CD8-positive, alpha-beta memory T cell (primary cell): ENCODE data around the gene CDC37. TPM values are rescaled to one million over a fixed set of nuclear protein-coding genes. Genes with fewer than 3 reads are reported as not detected.
"Not testable (repeated sequence)": the region's sequence is repeated elsewhere in the genome, so short reads cannot be mapped to it uniquely, and the experiment has no call there.

Source experiments
- CTCF ChIA-PET: fragments of 350-600 bp; sonication (Branson Sonifier 250); formaldehyde crosslinking; loops from one replicate; lab custom pipeline; 2021; ENCODE audit warnings: antibody characterized with exemption; lab: Charles Lee
- POLR2A ChIA-PET: fragments of 350-600 bp; sonication (Branson Sonifier 250); formaldehyde crosslinking; loops from one replicate; lab custom pipeline; 2021; ENCODE audit warnings: antibody characterized with exemption; lab: Charles Lee
- DNase-seq, 5 donors: peaks; one replicate each; pipeline versions ENCODE4 v3.0.0 to v3.0.0-alpha.2; 2020 to 2022; ENCODE audit warnings: mixed read lengths in 1 of 5
- H3K27ac ChIP-seq: one replicate; pipeline ENCODE4 v1.7.0; 2013; ENCODE audit warnings: low read depth, mild to moderate bottlenecking, low read length, moderate library complexity
- H3K27me3 ChIP-seq: 2 replicates; pipeline ENCODE4 v1.7.0; 2013; ENCODE audit warnings: low read length, mild to moderate bottlenecking; ENCODE audit not compliant: insufficient read depth, poor library complexity, severe bottlenecking
- H3K36me3 ChIP-seq: 2 replicates; pipeline ENCODE4 v1.7.0; 2013; ENCODE audit warnings: mild to moderate bottlenecking, low read length, moderate library complexity; ENCODE audit not compliant: insufficient read depth
- H3K4me1 ChIP-seq: 2 replicates; pipeline ENCODE4 v1.7.0; 2013; ENCODE audit warnings: mild to moderate bottlenecking, low read length, moderate library complexity; ENCODE audit not compliant: insufficient read depth
- H3K4me3 ChIP-seq: 2 replicates; pipeline ENCODE4 v1.7.0; 2013; ENCODE audit warnings: mild to moderate bottlenecking, low read length
- H3K9me3 ChIP-seq: 2 replicates; pipeline ENCODE4 v1.7.0; 2013; ENCODE audit warnings: mild to moderate bottlenecking, low read length
- H3K27ac Mint-ChIP-seq, 8 donors: one replicate each; pipeline ENCODE4 v1.8.0; 2020 to 2021; ENCODE audit warnings: mixed read lengths in 8 of 8, mild to moderate bottlenecking in 6 of 8, inconsistent platforms in 3 of 8, moderate library complexity in 3 of 8
- H3K27me3 Mint-ChIP-seq, 2 donors: one replicate each; pipeline ENCODE4 v1.8.0; 2020 to 2021; ENCODE audit warnings: mixed read lengths in 2 of 2, mild to moderate bottlenecking in 1 of 2, moderate library complexity in 1 of 2
- H3K36me3 Mint-ChIP-seq, 3 donors: one replicate each; pipeline ENCODE4 v1.8.0; 2020 to 2021; ENCODE audit warnings: mixed read lengths in 3 of 3, inconsistent platforms in 1 of 3, mild to moderate bottlenecking in 1 of 3
- H3K4me1 Mint-ChIP-seq, 3 donors: one replicate each; pipeline ENCODE4 v1.8.0; 2020 to 2021; ENCODE audit warnings: mixed read lengths in 3 of 3, inconsistent platforms in 1 of 3, mild to moderate bottlenecking in 1 of 3
- H3K4me3 Mint-ChIP-seq, 7 donors: one replicate each; pipeline ENCODE4 v1.8.0; 2020 to 2021; ENCODE audit warnings: mixed read lengths in 7 of 7, mild to moderate bottlenecking in 6 of 7, moderate library complexity in 4 of 7, inconsistent platforms in 2 of 7
- H3K9me3 Mint-ChIP-seq, 5 donors: one replicate each; pipeline ENCODE4 v1.8.0; 2020 to 2022; ENCODE audit warnings: mixed read lengths in 5 of 5, mild to moderate bottlenecking in 3 of 5, moderate library complexity in 2 of 5, inconsistent platforms in 1 of 5
- polyA plus RNA-seq: library from polyadenylated mRNA; unstranded; fragments of 300-500 nt; fragmentation: Illumina TruSeq; gene quantifications from one replicate; pipeline ENCODE4 v1.2.3, GENCODE V29; 2021
- total RNA-seq, 2 experiments: library from RNA; stranded (reverse); gene quantifications; one replicate each; pipeline ENCODE4 v1.2.3, GENCODE V29; 2021

The CDC37 gene
- total and polyA plus RNA-seq, 3 experiments from 2014 or later, result 100 to 277 (median 273) TPM

DNA sequence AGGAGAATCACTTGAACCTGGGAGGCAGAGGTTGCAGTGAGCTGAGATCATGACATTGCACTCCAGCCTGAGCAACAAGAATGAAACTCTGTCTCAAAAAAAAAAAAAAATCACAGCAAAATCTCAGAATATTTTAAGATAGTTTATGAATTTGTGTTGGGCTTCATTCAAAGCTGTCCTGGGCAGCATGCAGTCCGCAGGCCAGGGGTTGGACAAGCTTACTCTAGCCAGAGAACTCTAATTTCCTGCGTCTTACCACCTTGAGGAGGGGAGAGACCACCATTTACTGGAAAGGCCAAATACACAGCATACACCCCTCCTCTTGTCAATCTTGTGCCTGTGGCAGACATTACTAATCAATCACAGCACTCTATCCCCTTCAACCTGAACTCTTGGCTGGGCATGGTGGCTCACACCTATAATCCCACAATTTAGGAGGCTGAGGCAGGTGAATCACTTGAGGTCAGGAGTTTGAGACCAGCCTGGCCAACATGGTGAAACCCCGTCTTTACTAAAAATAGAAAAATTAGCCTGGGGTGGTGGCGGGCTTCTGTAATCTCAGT is 36.3 kb downstream of the CDC37 start:
- H3K27ac ChIP-seq, H3K27me3 Mint-ChIP-seq, DNase-seq, H3K9me3 ChIP-seq, H3K4me1 ChIP-seq, H3K4me3 Mint-ChIP-seq, POLR2A ChIA-PET, H3K27me3 ChIP-seq, H3K9me3 Mint-ChIP-seq, H3K4me1 Mint-ChIP-seq, H3K4me3 ChIP-seq: not testable (repeated sequence)
- peaks cover 5 to 82% (median 7%) of the 10 kb centered on the region in 3 donors for H3K36me3 Mint-ChIP-seq
- peaks cover 25% of the 10 kb centered on the region for H3K36me3 ChIP-seq
- H3K27ac Mint-ChIP-seq, result peak overlapping the region in 1 of 8 donors; percentile 61
- CTCF ChIA-PET, result interaction anchor here (1.3 kb wide), 1 partner anchor 21 kb away, joined by 3 read pairs; no protein-coding TSS in a partner anchor

DNA sequence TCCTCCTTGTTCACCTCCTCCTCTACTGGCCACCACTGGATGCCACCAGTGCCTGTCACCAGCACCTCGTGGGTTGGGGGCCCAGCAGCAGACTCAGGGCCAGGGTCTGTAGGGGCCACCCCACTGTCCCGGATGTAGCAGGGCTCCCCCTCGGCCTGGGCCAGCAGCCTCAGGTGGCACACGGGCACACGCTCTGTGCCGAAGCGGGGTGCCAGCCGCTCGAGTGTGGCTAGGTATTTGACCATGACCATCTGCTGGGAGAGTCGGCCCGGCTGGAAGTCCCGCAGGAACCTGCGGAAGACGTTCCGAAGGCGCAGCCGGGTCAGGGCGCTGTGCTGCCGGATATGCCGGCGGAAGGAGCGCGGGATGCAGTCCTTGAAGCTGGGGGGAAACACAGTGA is 37.8 kb downstream of the CDC37 start:
- no peak overlapping the region for H3K4me3 ChIP-seq
- no peak overlapping the region for H3K4me3 Mint-ChIP-seq
- H3K4me1 Mint-ChIP-seq, result peaks cover 1 to 7% (median 4%) of the 10 kb centered on the region in 3 donors
- no peaks in the 10 kb centered on the region for H3K9me3 ChIP-seq
- H3K27me3 Mint-ChIP-seq, result no peaks in the 10 kb centered on the region
- H3K36me3 Mint-ChIP-seq, result peaks cover 6 to 87% (median 9%) of the 10 kb centered on the region in 3 donors
- H3K4me1 ChIP-seq, result no peaks in the 10 kb centered on the region
- ChIA-PET POLR2A (no interaction called here), CTCF (no interaction called here)
- no peak overlapping the region for H3K27ac ChIP-seq
- H3K27me3 ChIP-seq, result no peaks in the 10 kb centered on the region
- no peaks in the 10 kb centered on the region for H3K9me3 Mint-ChIP-seq
- DNase-seq, result no peak
- H3K27ac Mint-ChIP-seq, result no peak overlapping the region
- peaks cover 28% of the 10 kb centered on the region for H3K36me3 ChIP-seq

DNA sequence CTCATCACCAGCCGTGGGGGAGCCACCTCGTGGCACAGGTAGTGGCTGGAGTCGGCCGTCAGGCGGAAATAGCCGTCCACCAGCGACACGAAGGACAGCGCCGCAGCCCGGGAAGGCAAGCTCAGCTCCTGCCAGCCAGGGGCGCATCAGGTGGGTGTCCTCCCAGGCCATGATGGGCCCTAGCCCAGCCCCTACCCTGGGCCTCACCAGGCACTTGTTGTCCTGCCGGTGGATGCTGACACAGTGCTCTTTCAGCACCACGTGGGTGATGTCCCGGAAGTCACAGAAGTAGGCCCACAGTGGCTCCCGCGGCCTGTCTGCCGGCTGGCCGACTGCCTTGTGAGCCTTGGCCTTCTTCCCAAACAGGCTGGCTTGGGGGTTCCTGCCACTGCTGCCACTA is 38.7 kb downstream of the CDC37 start:
- Histone ChIP-seq H3K27me3 (no peaks in the 10 kb centered on the region), H3K36me3 (peaks cover 28% of the 10 kb centered on the region), H3K4me1 (no peaks in the 10 kb centered on the region), H3K27ac (no peak overlapping the region), H3K9me3 (no peaks in the 10 kb centered on the region), H3K4me3 (no peak overlapping the region)
- ChIA-PET CTCF (no interaction called here), POLR2A (no interaction called here)
- DNase-seq, result no peak
- H3K9me3 Mint-ChIP-seq, result no peaks in the 10 kb centered on the region
- no peak overlapping the region for H3K27ac Mint-ChIP-seq
- H3K36me3 Mint-ChIP-seq, result peaks cover 6 to 86% (median 9%) of the 10 kb centered on the region in 3 donors
- peaks cover 1 to 6% (median 4%) of the 10 kb centered on the region in 3 donors for H3K4me1 Mint-ChIP-seq
- no peaks in the 10 kb centered on the region for H3K27me3 Mint-ChIP-seq
- no peak overlapping the region for H3K4me3 Mint-ChIP-seq

DNA sequence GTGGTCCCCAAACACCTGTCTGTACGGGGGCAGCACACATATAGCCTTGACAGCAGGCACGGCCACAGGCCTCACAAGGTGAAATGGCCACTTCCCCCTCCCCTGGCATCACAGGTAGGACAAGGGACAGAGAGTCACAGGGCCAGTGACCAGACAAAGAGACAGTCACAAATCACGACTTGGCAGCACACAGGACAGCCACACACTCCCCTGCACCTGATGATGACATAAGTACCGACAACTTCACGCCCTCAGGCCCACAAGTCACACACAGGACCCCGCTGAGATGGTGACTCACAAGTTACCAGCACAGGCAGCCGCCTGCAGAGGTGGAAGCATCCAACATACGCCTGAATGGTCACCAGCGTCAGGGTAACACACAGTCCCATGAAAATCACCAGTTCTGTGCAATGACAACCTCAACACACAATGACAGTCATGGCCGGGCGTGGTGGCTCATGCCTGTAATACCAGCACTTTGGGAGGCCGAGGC is 39.5 kb downstream of the CDC37 start:
- Mint-ChIP-seq H3K36me3 (peaks cover 3 to 85% (median 9%) of the 10 kb centered on the region in 3 donors), H3K27me3 (no peaks in the 10 kb centered on the region)
- CTCF ChIA-PET, result no interaction called here

DNA sequence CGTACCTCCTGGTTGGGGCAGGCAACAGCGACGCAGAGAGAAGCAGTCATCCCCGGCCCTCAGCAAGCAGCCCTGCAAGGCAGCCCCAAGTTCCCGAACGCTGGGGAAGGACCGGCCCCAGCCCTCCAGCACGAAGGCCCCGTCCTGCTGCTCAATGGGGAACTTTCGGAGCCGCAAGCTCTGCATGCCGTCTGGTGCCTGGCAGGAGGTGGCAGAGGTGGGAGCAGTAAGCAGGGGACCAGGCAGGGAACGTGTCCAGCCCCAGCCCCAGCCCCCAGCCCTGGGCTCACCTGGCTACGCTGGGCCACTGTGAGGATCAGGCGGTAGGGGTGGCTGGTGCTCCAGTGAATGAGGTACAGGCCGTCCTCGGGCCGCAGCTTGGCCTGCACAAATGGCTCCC is 41.1 kb downstream of the CDC37 start:
- Mint-ChIP-seq H3K9me3 (no peaks in the 10 kb centered on the region), H3K4me1 (no peaks in the 10 kb centered on the region), H3K27me3 (no peaks in the 10 kb centered on the region), H3K4me3 (no peak overlapping the region), H3K27ac (no peak overlapping the region), H3K36me3 (peaks cover 3 to 85% (median 9%) of the 10 kb centered on the region in 3 donors)
- Histone ChIP-seq H3K4me1 (no peaks in the 10 kb centered on the region), H3K27ac (no peak overlapping the region), H3K27me3 (no peaks in the 10 kb centered on the region), H3K4me3 (no peak overlapping the region), H3K36me3 (peaks cover 15% of the 10 kb centered on the region), H3K9me3 (no peaks in the 10 kb centered on the region)
- ChIA-PET CTCF (no interaction called here), POLR2A (interaction anchor here (0.6 kb wide), 1 partner anchor 88 kb away, joined by 5 read pairs; no protein-coding TSS in a partner anchor)
- DNase-seq, result no peak

More for the DNA sequence above, 39.5 kb downstream of the CDC37 start:
- no peak overlapping the region for H3K4me3 ChIP-seq
- no peak overlapping the region for H3K27ac ChIP-seq
- Mint-ChIP-seq H3K4me1 (no peaks in the 10 kb centered on the region), H3K27ac (no peak overlapping the region), H3K9me3 (no peaks in the 10 kb centered on the region), H3K4me3 (no peak overlapping the region)
- H3K27me3 ChIP-seq, result no peaks in the 10 kb centered on the region
- POLR2A ChIA-PET, result no interaction called here
- peaks cover 20% of the 10 kb centered on the region for H3K36me3 ChIP-seq
- no peaks in the 10 kb centered on the region for H3K9me3 ChIP-seq
- DNase-seq, result no peak
- H3K4me1 ChIP-seq, result no peaks in the 10 kb centered on the region

DNA sequence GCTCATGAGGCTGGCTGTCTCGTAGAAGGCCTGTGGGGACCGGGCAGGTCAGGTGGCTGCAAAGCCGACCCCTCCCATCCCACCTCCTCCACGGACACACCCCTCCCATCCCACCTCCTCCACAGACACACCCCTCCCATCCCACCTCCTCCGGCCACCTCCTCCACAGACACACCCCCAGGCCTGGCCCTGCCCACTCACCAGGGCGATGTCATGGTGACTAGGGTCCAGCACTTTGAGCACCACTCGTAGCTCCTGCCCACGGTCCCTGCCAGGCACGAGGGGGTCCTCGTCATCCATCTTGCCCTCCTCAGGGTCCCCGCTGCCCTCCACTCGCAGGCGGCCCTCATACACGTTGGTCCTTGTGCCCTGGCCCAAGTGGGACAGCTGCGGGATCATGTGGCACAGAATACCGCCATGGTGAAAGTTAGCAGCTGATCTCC is 41.8 kb downstream of the CDC37 start:
- H3K4me3 Mint-ChIP-seq, result no peak overlapping the region
- ChIA-PET CTCF (no interaction called here), POLR2A (no interaction called here)

DNA sequence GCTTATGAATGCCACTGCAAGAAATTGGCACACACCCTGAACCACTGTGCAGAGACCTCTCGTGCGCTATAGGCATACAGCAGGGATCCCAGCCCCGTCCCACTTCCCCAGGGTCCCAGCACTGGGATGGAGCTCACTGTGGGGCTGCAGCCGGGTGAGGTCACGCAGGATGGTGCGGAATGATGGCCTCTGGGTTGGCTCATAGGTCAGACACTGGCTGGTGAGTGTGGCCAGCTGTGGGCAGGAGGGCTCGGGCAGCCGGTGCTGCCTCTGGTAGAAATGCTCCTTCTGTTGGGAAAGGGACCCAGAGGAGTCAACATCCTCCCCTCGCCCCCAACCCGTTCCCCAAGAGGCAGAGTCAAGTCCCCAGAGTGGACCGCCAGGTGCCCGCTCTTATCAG is 46.9 kb downstream of the CDC37 start:
- H3K9me3 ChIP-seq, result no peaks in the 10 kb centered on the region

More for the DNA sequence above, 41.8 kb downstream of the CDC37 start:
- no peaks in the 10 kb centered on the region for H3K9me3 ChIP-seq
- Mint-ChIP-seq H3K36me3 (peaks cover 2 to 82% (median 9%) of the 10 kb centered on the region in 3 donors), H3K27ac (no peak overlapping the region), H3K27me3 (no peaks in the 10 kb centered on the region), H3K9me3 (no peaks in the 10 kb centered on the region), H3K4me1 (no peaks in the 10 kb centered on the region)
- H3K4me1 ChIP-seq, result no peaks in the 10 kb centered on the region
- H3K27me3 ChIP-seq, result no peaks in the 10 kb centered on the region
- peaks cover 15% of the 10 kb centered on the region for H3K36me3 ChIP-seq
- H3K27ac ChIP-seq, result no peak overlapping the region
- H3K4me3 ChIP-seq, result no peak overlapping the region
- no peak for DNase-seq

DNA sequence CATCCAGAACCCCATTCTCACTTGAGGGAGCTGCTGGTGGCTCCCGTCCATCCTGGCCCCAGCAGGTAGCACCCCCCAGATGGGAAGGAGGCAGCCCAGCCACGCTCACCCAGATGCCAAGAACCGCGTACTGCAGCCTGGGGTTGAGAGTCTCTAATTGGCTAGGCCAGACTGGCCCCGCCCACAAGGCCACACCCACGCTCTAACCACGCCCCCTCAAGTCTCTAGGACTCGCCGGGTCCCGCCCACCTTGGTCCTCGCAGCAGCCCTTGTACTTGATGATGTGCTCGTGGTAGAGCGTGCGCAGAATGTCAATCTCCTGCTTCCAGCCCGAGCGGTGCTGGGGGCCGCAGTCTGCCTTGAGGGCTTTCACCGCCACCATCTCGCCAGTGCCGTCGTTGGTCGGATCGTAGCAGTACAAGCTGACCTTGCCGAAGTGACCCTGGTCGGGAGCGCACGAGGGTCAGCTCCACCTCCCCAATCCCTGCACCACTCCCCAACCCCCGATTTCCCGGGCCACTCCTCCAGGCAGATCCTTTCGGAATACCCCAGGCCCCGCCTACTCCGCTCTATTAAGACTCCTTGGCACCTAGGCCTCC is 49.5 kb downstream of the CDC37 start:
- peak overlapping the region in 1 of 7 donors; percentile 54 for H3K4me3 Mint-ChIP-seq
- peaks cover 0 to 2% of the 10 kb centered on the region in 2 donors for H3K27me3 Mint-ChIP-seq
- DNase-seq, result peak in 3 of 5 donors; percentile 18 to 29 (median 18)
- Histone ChIP-seq H3K9me3 (no peaks in the 10 kb centered on the region), H3K4me3 (no peak overlapping the region), H3K4me1 (no peaks in the 10 kb centered on the region), H3K27me3 (no peaks in the 10 kb centered on the region), H3K36me3 (peaks cover 16% of the 10 kb centered on the region), H3K27ac (no peak overlapping the region)
- H3K4me1 Mint-ChIP-seq, result no peaks in the 10 kb centered on the region
- no peaks in the 10 kb centered on the region for H3K9me3 Mint-ChIP-seq
- H3K27ac Mint-ChIP-seq, result no peak overlapping the region
- CTCF ChIA-PET, result interaction anchor here (1.0 kb wide), 1 partner anchor 35 kb away, joined by 3 read pairs; no protein-coding TSS in a partner anchor
- POLR2A ChIA-PET, result interaction anchor here (0.8 kb wide), 1 partner anchor 52 kb away, joined by 3 read pairs; no protein-coding TSS in a partner anchor
- peaks cover 0 to 71% (median 10%) of the 10 kb centered on the region in 3 donors for H3K36me3 Mint-ChIP-seq

More for the DNA sequence above, 46.9 kb downstream of the CDC37 start:
- peaks cover 4 to 77% (median 10%) of the 10 kb centered on the region in 3 donors for H3K36me3 Mint-ChIP-seq
- POLR2A ChIA-PET, result interaction anchor here (0.6 kb wide), 2 partner anchors 137 to 1825 kb away, joined by 3 to 4 read pairs; no protein-coding TSS in a partner anchor
- no peak overlapping the region for H3K27ac ChIP-seq
- no peaks in the 10 kb centered on the region for H3K4me1 ChIP-seq
- H3K27ac Mint-ChIP-seq, result no peak overlapping the region
- H3K27me3 ChIP-seq, result no peaks in the 10 kb centered on the region
- H3K4me1 Mint-ChIP-seq, result no peaks in the 10 kb centered on the region
- CTCF ChIA-PET, result no interaction called here
- H3K4me3 ChIP-seq, result no peak overlapping the region
- H3K36me3 ChIP-seq, result peaks cover 20% of the 10 kb centered on the region
- no peak overlapping the region for H3K4me3 Mint-ChIP-seq
- H3K9me3 Mint-ChIP-seq, result no peaks in the 10 kb centered on the region
- H3K27me3 Mint-ChIP-seq, result peaks cover 0 to 2% of the 10 kb centered on the region in 2 donors
- no peak for DNase-seq
